Hippocampal formation (tissue), 2 donors: ENCODE data around the gene MPDU1.
A peak's percentile ranks its signal among the peaks of the same experiment; 100 is the strongest.

Source experiments
- DNase-seq, 2 donors: peaks; one replicate each; lab custom pipeline; 2025; lab: John Stamatoyannopoulos, UW

The MPDU1 gene

GRCh38 chr17:7583253-7584109, at the start of gene MPDU1:
TSS of gene MPDU1 (plus strand) at chr17:7583852. CDS start at chr17:7583863, 11 bp downstream.
- DNase-seq: peak; percentile 95 to 96

GRCh38 chr17:7538050-7538449, 45.6 kb upstream of the MPDU1 start:
- DNase-seq: no peak

- no peak for DNase-seq
Observed at GRCh38 chr17:7538891-7539545, 44.6 kb upstream of the MPDU1 start.

GRCh38 chr17:7541074-7541621, 42.5 kb upstream of the MPDU1 start:
- no peak for DNase-seq

- no peak for DNase-seq
Observed at GRCh38 chr17:7544911-7545310, 38.7 kb upstream of the MPDU1 start.

DNA sequence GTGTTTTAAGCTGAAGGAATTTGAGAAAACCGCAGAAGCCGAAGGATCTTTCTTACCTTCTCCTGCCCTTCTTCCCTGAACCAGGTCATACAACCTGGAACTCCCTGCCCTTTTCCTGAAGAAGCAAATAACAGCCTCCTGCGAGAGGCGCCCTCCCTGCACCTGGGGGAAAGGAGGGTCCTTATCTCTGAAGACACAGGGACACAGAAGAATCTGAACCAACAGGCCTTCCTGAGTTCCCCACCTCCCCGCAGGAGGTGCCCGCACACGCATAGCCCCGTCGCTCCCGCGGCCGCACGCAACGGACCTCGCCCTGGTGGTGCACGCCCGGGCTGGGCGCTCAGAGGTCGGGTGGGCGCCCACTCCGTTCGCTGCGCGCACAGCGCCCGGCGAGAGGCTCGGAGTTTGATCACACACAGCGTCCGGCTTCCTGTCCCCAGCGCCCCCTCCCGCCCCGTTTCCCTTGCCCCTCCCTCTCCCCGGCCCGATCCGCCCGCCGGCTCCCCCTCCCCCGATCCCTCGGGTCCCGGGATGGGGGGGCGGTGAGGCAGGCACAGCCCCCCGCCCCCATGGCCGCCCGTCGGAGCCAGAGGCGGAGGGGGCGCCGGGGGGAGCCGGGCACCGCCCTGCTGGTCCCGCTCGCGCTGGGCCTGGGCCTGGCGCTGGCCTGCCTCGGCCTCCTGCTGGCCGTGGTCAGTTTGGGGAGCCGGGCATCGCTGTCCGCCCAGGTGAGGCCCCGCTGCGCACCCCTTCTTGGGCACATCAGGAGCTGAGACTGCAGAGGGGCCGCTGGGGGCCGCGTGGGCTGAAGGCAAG, 34.9 kb upstream of the MPDU1 start, which contains the start of gene TNFSF12:
Gene TNFSF12, plus strand, starts transcription at position 474 of the 816 bp plus-strand sequence. Its CDS starts 96 bp downstream, at position 570.
- DNase-seq: peak in 1 of 2 donors; percentile 38

- DNase-seq: peak in 1 of 2 donors; percentile 6
Observed at GRCh38 chr17:7549401-7550055, 34.1 kb upstream of the MPDU1 start.

- no peak for DNase-seq
Observed at GRCh38 chr17:7550344-7550743, 33.3 kb upstream of the MPDU1 start.

DNA sequence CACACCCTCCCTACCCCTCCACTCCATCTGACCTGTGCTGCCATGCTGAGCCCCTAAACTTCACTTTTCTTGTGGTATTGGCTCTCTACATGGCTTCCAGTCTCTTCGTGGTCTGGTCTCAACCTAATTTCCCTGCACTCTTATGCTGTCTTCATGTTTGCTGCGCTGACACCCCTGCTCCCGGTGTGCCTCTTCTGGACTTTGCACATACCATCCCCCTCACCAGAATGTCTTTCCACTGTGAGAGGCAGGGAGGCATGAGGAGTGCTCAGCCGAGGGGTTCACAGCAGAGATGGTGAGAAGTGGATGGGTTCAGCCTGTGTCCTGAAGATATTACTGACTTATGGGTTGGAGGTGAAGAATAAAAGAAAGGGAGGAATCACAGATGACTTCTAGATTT, 32.3 kb upstream of the MPDU1 start:
- no peak for DNase-seq

DNA sequence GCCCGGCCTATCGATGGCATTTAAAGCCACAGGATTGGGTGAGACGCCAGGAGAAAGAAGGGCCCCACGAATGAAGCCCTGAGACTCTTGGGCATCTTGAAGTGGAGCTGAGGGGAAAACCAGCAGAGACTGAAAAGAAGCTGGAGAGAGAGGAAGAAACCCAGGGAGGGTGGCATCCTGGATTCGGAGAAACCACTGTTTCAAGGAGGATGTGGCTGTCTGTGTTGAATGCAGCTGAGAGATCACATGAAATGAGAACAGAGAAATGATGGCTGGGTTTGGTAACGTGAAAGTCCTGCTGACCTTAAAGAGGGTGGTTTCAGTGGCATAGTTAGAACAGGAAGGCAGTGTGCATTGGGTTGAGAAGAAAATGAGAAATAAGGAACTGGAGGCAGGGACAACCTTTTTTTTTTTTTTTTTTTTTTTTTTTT, 31.0 kb upstream of the MPDU1 start:
- no peak for DNase-seq

DNA sequence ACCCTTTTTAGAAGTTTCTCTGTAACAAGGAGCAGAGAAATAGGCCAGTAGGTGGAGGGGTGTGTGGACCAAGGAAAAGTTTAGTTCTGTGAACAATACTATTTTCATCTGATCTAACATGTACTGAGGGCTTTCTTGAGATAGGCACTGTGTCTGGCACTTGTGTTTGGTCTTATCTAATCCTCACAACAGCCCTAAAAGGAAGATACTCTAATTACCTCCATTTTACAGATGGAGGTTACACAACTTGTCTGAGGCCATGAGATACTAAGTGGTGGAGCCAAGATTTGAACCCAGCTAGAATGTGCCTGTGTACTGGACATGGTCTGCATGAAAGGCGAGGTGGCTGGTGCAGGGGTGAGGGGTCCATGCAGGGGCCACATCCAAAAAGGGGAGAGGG, 30.3 kb upstream of the MPDU1 start:
- DNase-seq: no peak

- DNase-seq: no peak
Observed at GRCh38 chr17:7555320-7555948, 28.2 kb upstream of the MPDU1 start.

- no peak for DNase-seq
Observed at GRCh38 chr17:7556627-7557026, 27.0 kb upstream of the MPDU1 start.

DNA sequence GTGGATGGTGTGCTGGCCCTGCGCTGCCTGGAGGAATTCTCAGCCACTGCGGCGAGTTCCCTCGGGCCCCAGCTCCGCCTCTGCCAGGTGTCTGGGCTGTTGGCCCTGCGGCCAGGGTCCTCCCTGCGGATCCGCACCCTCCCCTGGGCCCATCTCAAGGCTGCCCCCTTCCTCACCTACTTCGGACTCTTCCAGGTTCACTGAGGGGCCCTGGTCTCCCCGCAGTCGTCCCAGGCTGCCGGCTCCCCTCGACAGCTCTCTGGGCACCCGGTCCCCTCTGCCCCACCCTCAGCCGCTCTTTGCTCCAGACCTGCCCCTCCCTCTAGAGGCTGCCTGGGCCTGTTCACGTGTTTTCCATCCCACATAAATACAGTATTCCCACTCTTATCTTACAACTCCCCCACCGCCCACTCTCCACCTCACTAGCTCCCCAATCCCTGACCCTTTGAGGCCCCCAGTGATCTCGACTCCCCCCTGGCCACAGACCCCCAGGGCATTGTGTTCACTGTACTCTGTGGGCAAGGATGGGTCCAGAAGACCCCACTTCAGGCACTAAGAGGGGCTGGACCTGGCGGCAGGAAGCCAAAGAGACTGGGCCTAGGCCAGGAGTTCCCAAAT, 26.4 kb upstream of the MPDU1 start:
- no peak for DNase-seq

GRCh38 chr17:7557775-7558543, 25.7 kb upstream of the MPDU1 start:
- DNase-seq: peak; percentile 61 to 65

DNA sequence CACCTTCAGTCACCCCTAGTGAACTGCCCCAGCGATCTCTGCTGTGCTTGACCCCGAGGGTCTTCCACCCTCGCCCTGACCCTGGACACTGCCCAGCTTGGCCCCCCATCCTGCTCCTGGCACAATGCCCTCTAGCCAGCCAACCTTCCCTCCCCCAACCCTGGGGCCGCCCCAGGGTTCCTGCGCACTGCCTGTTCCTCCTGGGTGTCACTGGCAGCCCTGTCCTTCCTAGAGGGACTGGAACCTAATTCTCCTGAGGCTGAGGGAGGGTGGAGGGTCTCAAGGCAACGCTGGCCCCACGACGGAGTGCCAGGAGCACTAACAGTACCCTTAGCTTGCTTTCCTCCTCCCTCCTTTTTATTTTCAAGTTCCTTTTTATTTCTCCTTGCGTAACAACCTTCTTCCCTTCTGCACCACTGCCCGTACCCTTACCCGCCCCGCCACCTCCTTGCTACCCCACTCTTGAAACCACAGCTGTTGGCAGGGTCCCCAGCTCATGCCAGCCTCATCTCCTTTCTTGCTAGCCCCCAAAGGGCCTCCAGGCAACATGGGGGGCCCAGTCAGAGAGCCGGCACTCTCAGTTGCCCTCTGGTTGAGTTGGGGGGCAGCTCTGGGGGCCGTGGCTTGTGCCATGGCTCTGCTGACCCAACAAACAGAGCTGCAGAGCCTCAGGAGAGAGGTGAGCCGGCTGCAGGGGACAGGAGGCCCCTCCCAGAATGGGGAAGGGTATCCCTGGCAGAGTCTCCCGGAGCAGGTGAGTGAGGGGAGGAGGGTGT, 24.9 kb upstream of the MPDU1 start, which contains the start of gene TNFSF13:
Gene TNFSF13, plus strand, starts transcription at position 207 of the 776 bp plus-strand sequence. Its CDS starts 290 bp downstream, at position 497.
- DNase-seq: peak in 1 of 2 donors; percentile 53

- no peak for DNase-seq
Observed at GRCh38 chr17:7559320-7560171, 24.1 kb upstream of the MPDU1 start.
